ENCODE measurements around the gene HOXC5.

Gene HOXC5

DNA sequence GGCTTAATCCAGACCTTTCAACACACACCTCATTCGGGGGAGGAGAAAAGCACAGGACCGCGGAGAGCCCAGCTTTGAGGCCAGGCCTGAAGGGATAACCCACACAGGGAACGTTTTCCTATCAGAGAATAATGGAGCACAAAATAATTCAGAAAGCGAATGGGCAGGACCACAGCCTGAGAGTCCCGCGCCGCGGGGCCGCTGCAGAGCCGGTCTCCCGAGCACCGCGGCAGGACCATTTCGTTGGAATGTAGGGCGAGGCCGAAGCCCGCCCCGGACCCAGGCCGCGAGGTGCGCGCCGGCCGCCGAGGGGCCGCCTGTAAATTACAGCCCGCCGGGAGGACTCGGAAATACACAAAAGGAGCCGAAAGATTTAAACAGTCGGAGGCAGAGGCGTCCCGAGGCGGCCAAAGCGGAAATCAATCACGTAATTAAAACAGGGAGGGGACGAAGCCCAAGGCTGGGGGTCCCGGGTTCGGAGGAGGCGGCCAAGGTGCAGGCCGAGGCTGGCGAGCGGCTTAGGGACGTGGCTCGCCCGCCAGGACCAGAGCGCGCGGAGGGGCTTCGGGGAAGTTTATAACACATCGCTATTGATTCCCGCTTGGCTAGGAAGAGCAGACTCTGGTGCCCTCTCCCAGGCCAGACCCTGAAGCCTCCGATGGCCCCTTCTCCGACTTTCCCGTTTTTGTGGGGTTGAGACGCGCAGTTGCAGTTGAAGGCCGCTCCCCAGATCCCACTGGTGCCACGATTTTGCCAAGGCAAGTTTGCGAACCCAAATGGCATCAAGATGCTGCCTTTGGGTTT is 14.5 kb downstream of the HOXC5 start:
- peak; percentile 42 for DNase-seq (ENCODE audit: low read depth)

- no peak for DNase-seq (ENCODE audit: low read depth)
These were observed 15.1 kb downstream of the HOXC5 start for GRCh38 chr12:54047964-54048303.

DNA sequence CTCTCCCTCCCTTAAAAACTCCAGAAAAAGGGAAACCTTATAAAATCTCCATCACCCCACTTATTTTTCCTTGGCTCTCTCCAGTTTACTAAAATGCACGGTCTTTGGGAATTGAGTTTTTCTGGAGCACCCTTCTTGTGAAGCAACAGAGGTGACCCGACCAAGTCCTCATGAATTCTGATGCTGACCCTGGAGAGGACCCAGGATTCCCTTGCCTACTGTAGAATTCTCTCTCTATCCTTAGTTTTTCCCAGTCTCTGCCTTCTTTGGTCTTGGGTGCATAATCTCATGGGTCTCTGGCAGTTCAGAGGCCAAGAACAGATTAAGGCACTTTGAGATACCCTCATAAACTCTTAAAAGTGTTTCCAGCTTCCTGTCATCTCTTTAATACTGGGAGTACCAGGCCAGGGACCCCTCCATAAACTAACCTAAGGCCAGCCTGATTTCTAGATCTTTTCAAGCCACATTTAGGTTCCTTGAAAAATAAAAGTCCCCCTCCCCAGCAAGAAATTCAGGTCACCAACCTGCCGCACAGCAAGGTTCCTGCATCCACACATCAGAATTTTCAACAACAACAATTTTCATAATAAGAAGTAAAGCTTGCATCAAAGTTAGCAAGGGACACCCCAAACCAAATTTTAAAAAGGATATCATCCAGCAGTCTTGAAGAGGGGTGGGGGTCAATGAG is 15.7 kb downstream of the HOXC5 start:
- DNase-seq (ENCODE audit: low read depth) = no peak

GRCh38 chr12:54049108-54049507 is 16.3 kb downstream of the HOXC5 start:
- DNase-seq (ENCODE audit: low read depth) = no peak

- no peak for DNase-seq (ENCODE audit: low read depth)
These were observed 17.6 kb downstream of the HOXC5 start for GRCh38 chr12:54050482-54050810.

- DNase-seq (ENCODE audit: low read depth) = no peak
These were observed 18.4 kb downstream of the HOXC5 start for GRCh38 chr12:54051026-54051842.

GRCh38 chr12:54051874-54052437 is 19.1 kb downstream of the HOXC5 start:
- no peak for DNase-seq (ENCODE audit: low read depth)

- no peak for DNase-seq (ENCODE audit: low read depth)
These were observed 19.7 kb downstream of the HOXC5 start for GRCh38 chr12:54052438-54053002.

GRCh38 chr12:54053003-54053750 is 20.3 kb downstream of the HOXC5 start:
- DNase-seq (ENCODE audit: low read depth) = no peak

DNA sequence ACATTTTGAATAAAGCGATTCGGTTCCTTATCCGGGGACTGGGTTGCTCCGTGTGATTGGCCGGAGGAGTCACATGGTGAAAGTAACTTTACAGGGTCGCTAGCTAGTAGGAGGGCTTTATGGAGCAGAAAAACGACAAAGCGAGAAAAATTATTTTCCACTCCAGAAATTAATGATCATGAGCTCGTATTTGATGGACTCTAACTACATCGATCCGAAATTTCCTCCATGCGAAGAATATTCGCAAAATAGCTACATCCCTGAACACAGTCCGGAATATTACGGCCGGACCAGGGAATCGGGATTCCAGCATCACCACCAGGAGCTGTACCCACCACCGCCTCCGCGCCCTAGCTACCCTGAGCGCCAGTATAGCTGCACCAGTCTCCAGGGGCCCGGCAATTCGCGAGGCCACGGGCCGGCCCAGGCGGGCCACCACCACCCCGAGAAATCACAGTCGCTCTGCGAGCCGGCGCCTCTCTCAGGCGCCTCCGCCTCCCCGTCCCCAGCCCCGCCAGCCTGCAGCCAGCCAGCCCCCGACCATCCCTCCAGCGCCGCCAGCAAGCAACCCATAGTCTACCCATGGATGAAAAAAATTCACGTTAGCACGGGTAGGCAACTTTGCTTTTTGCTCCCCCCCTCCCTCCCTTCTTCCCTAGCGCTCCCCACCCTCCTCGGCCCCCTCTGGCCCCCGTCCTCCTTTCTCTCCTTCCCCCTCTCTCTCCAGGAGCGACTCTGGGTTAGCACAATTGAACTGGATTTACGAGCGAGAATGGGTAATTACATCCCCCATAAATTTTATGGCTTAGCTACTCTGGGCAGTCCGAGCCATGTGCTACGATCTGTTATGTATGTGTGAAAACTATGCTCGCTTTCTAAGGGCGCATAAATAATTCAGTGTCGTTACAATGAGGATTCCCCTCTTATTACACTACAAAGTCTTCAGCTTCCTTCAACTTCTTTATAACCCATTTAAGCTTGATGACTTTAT is 21.2 kb downstream of the HOXC5 start, which contains the start of gene HOXC4:
Gene HOXC4, plus strand, starts transcription at position 85 of the 991 bp plus-strand sequence. Its CDS starts 88 bp downstream, at position 173.
- DNase-seq (ENCODE audit: low read depth) = no peak

DNA sequence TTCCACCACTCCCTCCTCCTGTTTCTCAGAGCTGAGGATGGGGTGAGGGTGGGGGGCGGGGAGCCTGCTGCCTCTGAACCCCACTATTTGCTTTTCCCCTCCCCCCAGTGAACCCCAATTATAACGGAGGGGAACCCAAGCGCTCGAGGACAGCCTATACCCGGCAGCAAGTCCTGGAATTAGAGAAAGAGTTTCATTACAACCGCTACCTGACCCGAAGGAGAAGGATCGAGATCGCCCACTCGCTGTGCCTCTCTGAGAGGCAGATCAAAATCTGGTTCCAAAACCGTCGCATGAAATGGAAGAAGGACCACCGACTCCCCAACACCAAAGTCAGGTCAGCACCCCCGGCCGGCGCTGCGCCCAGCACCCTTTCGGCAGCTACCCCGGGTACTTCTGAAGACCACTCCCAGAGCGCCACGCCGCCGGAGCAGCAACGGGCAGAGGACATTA is 21.9 kb downstream of the HOXC5 start:
- no peak for DNase-seq (ENCODE audit: low read depth)

- DNase-seq (ENCODE audit: low read depth) = no peak
These were observed 22.7 kb downstream of the HOXC5 start for GRCh38 chr12:54055552-54055951.

- DNase-seq (ENCODE audit: low read depth) = no peak
These were observed 23.3 kb downstream of the HOXC5 start for GRCh38 chr12:54056110-54056509.

DNA sequence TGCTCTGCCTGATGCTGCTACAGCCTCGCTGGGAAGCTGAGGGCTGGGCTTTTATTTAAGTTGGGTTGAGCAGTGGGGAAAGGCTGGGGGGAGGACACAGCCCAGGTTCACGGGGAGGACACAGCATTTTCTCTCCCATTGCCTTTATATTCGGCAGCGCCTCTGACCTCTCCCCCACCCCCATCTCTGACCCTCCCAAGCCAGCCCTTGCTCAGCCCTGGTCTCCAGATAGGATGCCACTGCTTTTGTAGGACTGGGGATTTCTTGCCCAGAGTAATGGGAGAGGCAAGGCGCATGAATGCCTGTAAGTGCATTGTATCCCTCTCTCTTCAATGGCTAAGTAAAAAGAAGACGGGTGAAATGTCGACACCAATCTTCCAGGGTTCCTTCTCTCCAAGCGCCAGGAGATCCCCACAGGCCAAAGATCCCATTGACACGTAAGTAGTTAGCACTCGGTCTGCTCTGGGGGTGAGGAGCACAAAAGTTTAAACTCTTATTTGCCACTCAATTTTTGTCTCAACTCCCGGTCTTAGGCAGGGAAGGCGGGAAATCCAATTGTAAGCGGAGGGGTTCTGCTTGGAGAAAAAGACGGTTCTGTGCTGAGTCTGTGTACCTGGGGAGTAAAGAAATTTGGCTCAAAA is 25.4 kb downstream of the HOXC5 start:
- no peak for DNase-seq (ENCODE audit: low read depth)

GRCh38 chr12:54059668-54060067 is 26.8 kb downstream of the HOXC5 start:
- no peak for DNase-seq (ENCODE audit: low read depth)

DNA sequence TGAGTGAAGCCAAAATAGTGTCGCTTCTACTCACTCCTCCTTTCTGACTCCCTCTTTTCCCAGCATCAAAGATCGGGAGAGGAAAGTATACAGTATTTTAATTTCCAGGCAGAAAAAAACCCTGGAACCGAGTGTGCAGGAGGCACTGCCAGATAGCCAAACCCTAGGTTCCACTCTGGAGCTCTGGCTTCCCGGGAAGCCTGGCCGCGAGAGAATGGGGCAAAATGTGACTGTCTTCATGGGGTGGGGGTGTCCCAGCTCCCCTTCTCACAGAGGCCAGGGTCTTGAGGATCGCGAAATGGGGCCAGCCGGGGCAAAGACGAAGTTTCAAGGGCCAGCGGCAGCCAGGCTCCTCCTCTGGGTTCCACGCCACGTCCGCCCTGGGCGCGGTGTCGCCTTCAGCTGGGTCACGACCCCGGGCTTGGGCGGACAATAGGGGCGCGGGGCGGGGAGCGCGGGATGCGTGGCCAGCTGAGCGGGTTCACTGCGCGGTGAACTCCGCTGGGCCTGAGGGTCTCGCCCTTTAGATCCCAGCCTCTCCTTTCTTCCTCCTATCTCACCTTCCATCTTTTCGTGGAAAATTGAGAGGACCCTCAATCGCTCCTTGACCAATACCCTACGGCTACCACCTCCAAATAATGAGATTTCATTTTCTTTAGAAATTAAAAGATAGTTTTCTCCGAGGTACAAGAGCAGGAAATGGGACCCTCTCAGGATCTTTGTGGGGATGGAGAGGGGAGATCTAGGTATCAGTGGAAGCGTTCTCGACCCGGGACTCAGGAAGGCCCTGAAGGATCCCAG is 27.5 kb downstream of the HOXC5 start:
- no peak for DNase-seq (ENCODE audit: low read depth)

DNA sequence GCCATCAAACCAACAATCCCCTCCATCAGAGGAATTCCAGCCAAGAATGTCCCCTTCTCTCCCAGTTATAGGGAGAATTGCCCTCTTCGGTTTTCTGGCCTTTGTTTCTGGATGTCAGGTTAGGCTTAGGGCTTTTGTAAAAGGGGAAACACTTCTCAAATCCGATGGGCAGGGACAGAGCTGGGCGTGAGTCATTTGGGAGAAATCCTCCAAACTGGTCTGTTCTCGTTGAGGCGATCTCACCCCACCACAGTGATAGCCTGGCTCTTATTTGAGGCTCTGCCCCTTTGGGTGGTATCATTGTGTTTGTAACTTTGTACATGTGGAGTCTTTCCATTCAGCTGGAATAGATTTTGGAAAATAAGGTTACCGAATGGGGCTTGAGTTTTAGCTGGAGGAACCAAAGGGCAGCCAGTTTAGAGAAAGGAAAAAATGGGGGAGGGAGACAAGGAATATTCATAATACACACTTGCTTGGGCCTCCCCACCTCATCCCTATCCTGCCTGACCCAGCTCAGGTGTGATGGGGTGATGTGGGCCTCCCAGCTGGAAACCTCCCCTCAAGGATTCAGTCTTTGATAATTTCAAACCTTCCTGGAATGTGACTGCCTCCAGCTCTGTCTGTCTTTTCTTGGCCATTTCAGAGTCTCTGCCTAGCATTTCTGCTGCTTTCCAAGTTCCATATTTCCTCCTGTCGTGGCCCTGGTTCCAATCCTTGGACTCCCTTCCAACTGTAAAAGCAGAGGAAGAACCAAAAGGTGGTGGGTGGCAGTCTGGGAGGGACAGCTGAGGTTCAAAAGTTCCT is 28.3 kb downstream of the HOXC5 start:
- DNase-seq (ENCODE audit: low read depth) = no peak

DNA sequence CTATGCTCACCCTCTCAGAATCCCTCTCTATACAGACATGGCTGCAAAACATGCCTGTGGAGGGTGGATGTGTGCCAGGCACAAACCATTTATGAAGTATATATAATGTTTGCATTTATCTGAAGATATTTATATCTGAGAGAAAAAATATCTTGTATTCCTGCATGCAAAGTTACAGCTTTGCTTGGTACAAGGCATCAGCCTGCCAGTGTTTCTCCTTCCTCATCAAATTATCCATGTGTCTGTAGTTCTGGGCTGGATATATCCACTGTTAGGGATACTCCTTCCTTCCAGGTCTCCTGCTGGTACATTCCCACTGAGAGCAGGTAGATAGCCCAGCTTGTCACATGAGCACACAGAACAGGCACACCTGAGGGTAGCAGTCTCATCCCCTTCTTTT is 32.8 kb downstream of the HOXC5 start:
- DNase-seq (ENCODE audit: low read depth) = no peak
